HEK293 (cell line): ENCODE measurements around the gene MAEA.

Experiments used
- CTCF ChIA-PET: fragments of 350-600 bp; formaldehyde crosslinking; extraction: SDS; loops from one replicate; lab custom pipeline; 2021; ENCODE audit warnings: antibody characterized with exemption; lab: Yijun Ruan, JAX
- POLR2A ChIA-PET: fragments of 300-600 bp; formaldehyde crosslinking; extraction: SDS; loops from one replicate; lab custom pipeline; 2020; ENCODE audit warnings: antibody characterized with exemption, inconsistent platforms; lab: Yijun Ruan, JAX
- H3K27ac ChIP-seq: fragments of 200-500 bp; sonication (Bioruptor generic); 2 replicates; pipeline ENCODE4 v1.5.1; 2014; ENCODE audit warnings: low read depth, low read length, control low read depth, inconsistent platforms; ENCODE audit errors: extremely low read depth
- H3K36me3 ChIP-seq, 2 experiments: fragments of 200-500 bp in 1 of 2; sonication (Bioruptor generic) in 1 of 2; 1 replicate in 1 of 2; 2 replicates in 1 of 2; pipeline ENCODE4 v1.5.1; 2014 to 2017; ENCODE audit warnings: inconsistent platforms in 2 of 2, low read length in 2 of 2; ENCODE audit not compliant: control insufficient read depth in 2 of 2, insufficient read depth in 1 of 2
- H3K4me1 ChIP-seq: fragments of 200-500 bp; sonication (Bioruptor generic); 2 replicates; pipeline ENCODE4 v1.5.1; 2014; ENCODE audit warnings: mild to moderate bottlenecking, low read length, inconsistent platforms; ENCODE audit not compliant: control insufficient read depth, insufficient read depth
- H3K4me3 ChIP-seq: 2 replicates; pipeline ENCODE4 v1.5.1; 2011; ENCODE audit warnings: low read depth, mild to moderate bottlenecking, control low read depth, low read length, moderate library complexity
- H3K9me3 ChIP-seq: fragments of 200-500 bp; sonication (Bioruptor generic); 2 replicates; pipeline ENCODE4 v1.5.1; 2014; ENCODE audit warnings: low read depth, low read length, inconsistent platforms; ENCODE audit not compliant: control insufficient read depth, insufficient read depth
- ATF2 ChIP-seq: fragments of 450-650 bp; formaldehyde crosslinking; IDR thresholded peaks from 2 replicates; pipeline ENCODE4 v1.5.1; 2016; ENCODE audit warnings: missing biosample characterization, missing genetic modification characterization, low read depth
- GLIS2 ChIP-seq: fragments of 450-650 bp; formaldehyde crosslinking; IDR thresholded peaks from 2 replicates; pipeline ENCODE4 v1.5.1; 2016; ENCODE audit warnings: missing biosample characterization, missing genetic modification characterization
- MYNN ChIP-seq: fragments of 450-650 bp; formaldehyde crosslinking; IDR thresholded peaks from 2 replicates; pipeline ENCODE4 v1.5.1; 2016; ENCODE audit warnings: missing biosample characterization, missing genetic modification characterization, borderline replicate concordance
- PRDM2 ChIP-seq: fragments of 450-650 bp; formaldehyde crosslinking; IDR thresholded peaks from 2 replicates; pipeline ENCODE4 v1.5.1; 2016; ENCODE audit warnings: missing biosample characterization, missing genetic modification characterization, borderline replicate concordance
- TCF7L2 ChIP-seq: IDR thresholded peaks from 2 replicates; pipeline ENCODE4 v1.6.1; 2011; ENCODE audit warnings: low read depth, mild to moderate bottlenecking, inconsistent platforms, low read length, moderate library complexity, borderline replicate concordance
- YY1 ChIP-seq: fragments of 450-650 bp; formaldehyde crosslinking; IDR thresholded peaks from 2 replicates; pipeline ENCODE4 v1.5.1; 2018; ENCODE audit warnings: missing biosample characterization, missing genetic modification characterization
- ZBTB10 ChIP-seq: fragments of 450-650 bp; formaldehyde crosslinking; IDR thresholded peaks from 2 replicates; pipeline ENCODE4 v1.5.1; 2016; ENCODE audit warnings: missing biosample characterization, missing genetic modification characterization
- ZBTB21 ChIP-seq: fragments of 450-650 bp; formaldehyde crosslinking; IDR thresholded peaks from 2 replicates; pipeline ENCODE4 v1.5.1; 2017; ENCODE audit warnings: missing biosample characterization, missing genetic modification characterization
- ZBTB6 ChIP-seq: fragments of 450-650 bp; formaldehyde crosslinking; IDR thresholded peaks from 2 replicates; pipeline ENCODE4 v1.5.1; 2017; ENCODE audit warnings: missing biosample characterization, missing genetic modification characterization
- ZNF155 ChIP-seq: fragments of 450-650 bp; formaldehyde crosslinking; IDR thresholded peaks from 2 replicates; pipeline ENCODE4 v1.5.1; 2016; ENCODE audit warnings: missing biosample characterization, missing genetic modification characterization
- ZNF211 ChIP-seq: fragments of 450-650 bp; formaldehyde crosslinking; IDR thresholded peaks from 2 replicates; pipeline ENCODE4 v1.5.1; 2016; ENCODE audit warnings: low read depth, missing biosample characterization, missing genetic modification characterization
- ZNF48 ChIP-seq: fragments of 450-650 bp; formaldehyde crosslinking; IDR thresholded peaks from 2 replicates; pipeline ENCODE4 v1.5.1; 2016; ENCODE audit warnings: missing biosample characterization, missing genetic modification characterization
- ZNF561 ChIP-seq: fragments of 450-650 bp; IDR thresholded peaks from 2 replicates; pipeline ENCODE4 v1.5.1; 2018; ENCODE audit warnings: missing biosample characterization, missing genetic modification characterization, borderline replicate concordance
- ZNF785 ChIP-seq: fragments of 450-650 bp; formaldehyde crosslinking; IDR thresholded peaks from 2 replicates; pipeline ENCODE4 v1.5.1; 2016; ENCODE audit warnings: missing biosample characterization, missing genetic modification characterization
- ZXDB ChIP-seq: fragments of 450-650 bp; formaldehyde crosslinking; IDR thresholded peaks from 2 replicates; pipeline ENCODE4 v1.5.1; 2016; ENCODE audit warnings: missing biosample characterization, missing genetic modification characterization

The MAEA gene

GRCh38 chr4:1315836-1316536, 26.3 kb downstream of the MAEA start (continued):
- TF ChIP-seq PRDM2 (tag by site-specific recombination), result no peak
- TF ChIP-seq ZBTB21, result no peak
- TF ChIP-seq ATF2, result no peak
- TF ChIP-seq ZXDB (tag by site-specific recombination), result no peak
- TF ChIP-seq ZNF785, result no peak
- TF ChIP-seq ZBTB6 (tag by site-specific recombination), result no peak
- no peak for TF ChIP-seq TCF7L2
- TF ChIP-seq YY1 (tag by site-specific recombination), result no peak
- no peak for TF ChIP-seq ZNF155 (tag by site-specific recombination)
- no peak for TF ChIP-seq ZBTB10 (tag by site-specific recombination)
- no peak for TF ChIP-seq ZNF48 (tag by site-specific recombination)
- no peak for TF ChIP-seq MYNN
- no peak for TF ChIP-seq ZNF211 (tag by site-specific recombination)

- Histone ChIP-seq H3K36me3 (peaks cover 5 to 70% of the 10 kb centered on the region in 2 experiments; a peak in 2 of 3 replicates), H3K9me3 (no peaks in the 10 kb centered on the region), H3K4me1 (no peaks in the 10 kb centered on the region), H3K4me3 (no peak overlapping the region), H3K27ac (no peak overlapping the region)
- ChIA-PET POLR2A (no interaction called here), CTCF (no interaction called here)
- no peak for TF ChIP-seq ZNF561 (tag by site-specific recombination)
- TF ChIP-seq GLIS2 (tag by site-specific recombination), result 0 out of 2 replicates have a peak, but pooled peaks have one; percentile 16
Observed at GRCh38 chr4:1316537-1317168, 27.0 kb downstream of the MAEA start.
